ENCODE data around the gene OR14A2. TPM values are rescaled to one million over a fixed set of nuclear protein-coding genes. Genes with fewer than 3 reads are reported as not detected.
"Not testable (repeated sequence)": the region's sequence is repeated elsewhere in the genome, so short reads cannot be mapped to it uniquely, and the experiment has no call there.

Gene OR14A2
- not detected in 2 replicates for polyA plus RNA-seq (2014; cell fraction: cytosol; rRNA removed)
- polyA plus RNA-seq (2014; cell fraction: nucleus; rRNA removed), result not detected in 2 replicates

DNA sequence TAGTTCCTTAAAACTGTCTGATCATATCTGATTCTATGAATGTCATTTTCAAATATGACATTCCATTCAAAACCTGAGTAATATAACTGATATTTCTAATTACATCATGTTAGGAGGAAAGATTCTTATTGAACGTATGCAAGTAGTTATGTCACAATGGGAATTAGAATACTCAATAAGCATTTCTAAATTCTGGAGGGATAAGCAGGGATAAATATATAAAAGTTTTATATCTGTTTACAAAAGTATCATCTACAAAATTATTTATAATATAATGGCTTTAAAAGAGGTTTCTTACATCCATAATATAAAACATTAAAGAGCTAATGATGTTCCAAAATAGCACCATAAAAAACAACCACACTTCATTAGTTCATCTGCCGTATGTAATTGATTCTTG is at the start of gene OR14A2:
Gene OR14A2 (minus strand): TSS at position 101 of the 400 bp plus-strand sequence.
- DNase-seq (ENCODE audit: low spot score), result no peak

GRCh38 chr1:247797518-247797917 is 49.6 kb upstream of the OR14A2 start:
- DNase-seq (ENCODE audit: low spot score), result no peak

DNA sequence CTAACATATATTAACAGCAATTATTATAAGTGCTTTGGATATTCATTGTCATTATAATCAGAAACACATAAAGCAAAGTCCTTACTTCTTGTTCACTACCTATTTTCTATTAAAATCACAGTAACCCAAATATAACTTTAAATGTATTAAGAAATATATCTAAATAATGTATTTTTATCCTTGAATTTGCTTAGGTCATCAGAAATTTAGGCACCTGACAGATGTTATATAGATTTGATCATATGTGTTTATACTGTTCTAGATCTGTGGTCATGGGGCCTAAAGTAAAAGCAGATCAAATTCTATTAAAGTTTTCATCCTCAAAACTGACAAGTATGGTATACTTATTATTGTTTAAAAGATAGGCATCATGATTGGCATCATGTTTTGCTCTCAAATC is 21.7 kb upstream of the OR14A2 start:
- no peak for DNase-seq (ENCODE audit: low spot score)

- DNase-seq (ENCODE audit: low spot score), result no peak
Observed at GRCh38 chr1:247760456-247760855, 12.5 kb upstream of the OR14A2 start, which contains the start of gene OR1C1. OR1C1 (minus strand) TSS chr1:247760556; CDS start chr1:247758406, 2,150 bp downstream.

- DNase-seq (ENCODE audit: low spot score), result not testable (repeated sequence)
Observed at GRCh38 chr1:247754311-247754710, 6.4 kb upstream of the OR14A2 start.

DNA sequence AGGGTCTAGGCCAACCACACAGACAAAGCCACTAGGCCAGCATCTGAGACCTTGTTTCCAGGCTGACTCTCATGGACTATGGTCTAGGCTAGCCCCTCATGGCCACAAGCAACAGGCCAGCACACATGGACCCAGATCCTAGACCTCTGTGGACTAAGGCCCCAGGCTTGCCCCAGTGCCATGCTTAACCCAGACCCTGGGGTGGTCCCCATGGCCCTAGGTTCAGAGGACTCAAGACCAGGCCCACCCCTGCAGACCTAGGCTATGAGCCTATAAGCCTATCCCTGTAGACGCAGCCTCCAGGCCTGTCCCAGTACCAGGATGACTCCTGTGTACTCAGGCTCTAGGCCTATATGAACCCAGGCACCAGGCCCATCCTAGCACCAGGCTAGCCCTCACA is 1.9 kb upstream of the OR14A2 start:
- no peak for DNase-seq (ENCODE audit: low spot score)

- DNase-seq (ENCODE audit: low spot score), result no peak
Observed at GRCh38 chr1:247747616-247748015, 325 bp downstream of the OR14A2 start.

DNA sequence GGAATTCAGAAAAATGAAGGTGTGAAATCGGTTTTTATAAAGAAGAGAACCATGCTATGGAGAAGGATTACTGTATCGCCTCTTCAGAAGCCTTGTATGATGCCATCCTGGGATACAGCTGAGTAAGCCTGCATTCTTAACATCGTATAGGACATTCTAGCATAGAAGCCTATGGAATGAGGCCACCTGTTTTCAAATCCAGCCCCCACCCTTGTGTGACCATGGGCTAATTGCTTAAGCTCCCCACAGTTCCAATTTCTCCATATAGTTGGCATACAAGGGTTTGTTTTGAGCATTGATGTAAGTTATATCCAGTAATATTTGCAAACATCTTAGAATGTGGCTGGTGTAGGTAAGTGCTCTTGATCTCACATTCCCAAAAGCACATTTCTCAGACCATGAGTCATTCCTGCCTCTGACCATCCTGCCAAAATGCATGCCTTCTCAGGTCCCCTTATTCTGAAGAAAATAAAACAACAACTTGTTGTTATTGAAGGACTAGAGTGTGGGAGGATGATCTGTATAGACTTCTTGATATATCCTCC is 1.5 kb downstream of the OR14A2 start:
- no peak for DNase-seq (ENCODE audit: low spot score)

DNA sequence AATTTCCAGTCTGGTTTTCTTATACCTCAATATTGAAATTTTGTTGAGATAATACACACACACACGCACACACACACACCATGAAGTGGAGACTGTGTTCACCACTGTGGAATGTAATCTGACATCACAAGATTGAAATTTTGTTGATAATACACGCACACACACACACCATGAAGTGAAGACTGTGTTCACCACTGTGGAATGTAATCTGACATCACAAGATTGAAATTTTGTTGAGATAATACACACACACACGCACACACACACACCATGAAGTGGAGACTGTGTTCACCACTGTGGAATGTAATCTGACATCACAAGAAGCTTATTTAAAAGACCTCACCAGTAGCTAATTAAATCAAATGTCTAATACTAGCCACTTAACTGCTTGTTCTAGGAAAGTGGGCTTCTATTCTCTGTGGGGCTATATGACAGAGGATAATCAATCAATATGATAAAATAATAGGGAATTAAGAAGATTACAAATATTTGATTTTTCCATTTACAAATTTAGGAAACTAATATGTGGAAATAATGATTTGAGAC is 5.7 kb downstream of the OR14A2 start:
- DNase-seq (ENCODE audit: low spot score), result not testable (repeated sequence)

GRCh38 chr1:247741756-247742155 is 6.2 kb downstream of the OR14A2 start:
- DNase-seq (ENCODE audit: low spot score), result no peak

DNA sequence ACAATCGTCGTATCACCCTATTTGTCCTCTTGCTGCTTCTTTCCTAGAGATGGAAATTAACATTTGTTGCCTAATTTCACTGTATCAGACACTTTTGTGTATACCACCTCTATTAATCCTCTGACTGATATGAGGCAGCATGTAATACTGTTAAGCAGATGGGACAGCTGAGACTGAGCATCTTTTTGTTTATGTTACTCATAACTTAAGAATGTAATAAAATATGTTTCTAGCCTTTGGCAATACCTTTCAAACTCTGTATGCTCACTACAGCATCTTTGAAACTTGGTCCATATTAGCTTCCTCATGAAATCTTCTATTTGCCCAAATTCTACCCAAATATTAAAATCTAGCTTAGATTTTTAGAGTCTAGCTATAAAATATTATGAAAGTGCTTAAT is 7.2 kb downstream of the OR14A2 start:
- DNase-seq (ENCODE audit: low spot score), result no peak

DNA sequence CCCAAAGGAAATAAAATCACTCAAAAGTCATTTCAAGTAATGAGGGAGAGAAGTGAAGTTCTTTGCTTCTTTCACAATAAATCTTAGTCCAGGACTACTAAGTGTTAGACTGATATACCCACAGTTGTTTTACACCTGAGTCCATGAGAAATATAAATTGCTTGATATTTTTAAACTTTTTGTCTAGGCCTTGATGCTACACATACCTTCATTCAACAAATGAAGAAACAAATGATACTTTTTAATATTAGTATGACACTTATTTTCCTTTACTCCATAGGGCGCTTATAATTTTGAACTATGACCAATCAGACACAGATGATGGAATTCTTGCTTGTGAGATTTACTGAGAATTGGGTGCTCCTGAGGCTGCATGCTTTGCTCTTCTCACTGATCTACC is 9.6 kb downstream of the OR14A2 start, which contains the start of gene OR14K1:
Gene OR14K1 (plus strand): TSS at position 301 of the 400 bp plus-strand sequence. CDS start 0 bp downstream, at position 301.
- DNase-seq (ENCODE audit: low spot score), result no peak

DNA sequence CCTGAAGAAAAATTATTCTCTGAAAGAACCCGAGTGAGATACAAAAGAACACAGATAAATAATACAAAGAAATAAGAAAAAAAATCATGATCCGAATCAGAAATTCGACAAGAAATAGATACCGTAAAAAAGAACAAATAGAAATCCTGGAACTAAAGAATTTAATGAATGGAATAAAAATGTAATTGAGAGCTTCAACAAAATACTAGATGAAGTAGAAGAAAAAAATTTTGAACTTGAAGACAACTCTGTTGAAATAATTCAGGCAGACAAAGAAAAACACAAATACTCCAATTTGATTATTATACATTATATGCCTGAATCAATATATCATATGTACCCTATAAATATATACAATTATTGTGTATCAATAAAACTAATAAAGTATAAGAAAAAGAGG is 26.7 kb downstream of the OR14A2 start:
- no peak for DNase-seq (ENCODE audit: low spot score)

DNA sequence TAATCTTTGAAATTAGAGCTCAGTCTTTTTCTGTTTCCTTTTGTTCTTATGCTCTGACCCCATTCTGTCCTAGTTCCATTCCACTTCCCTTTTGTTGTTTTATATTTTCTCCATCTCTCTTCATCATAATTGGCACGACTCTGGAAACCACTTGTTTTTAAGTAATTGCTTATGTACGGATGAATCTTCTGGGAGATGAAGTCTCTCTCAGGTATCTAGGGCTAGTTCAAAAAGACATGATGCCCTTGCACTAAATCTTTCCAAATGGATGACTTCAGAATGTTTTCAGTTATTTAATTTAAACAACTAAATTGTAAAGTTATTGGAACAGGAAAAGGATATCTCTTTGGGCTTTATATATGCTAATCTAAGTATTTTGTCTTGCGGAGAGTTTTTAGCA is 31.4 kb downstream of the OR14A2 start, which contains the start of gene OR6F1:
Gene OR6F1 (minus strand): TSS at position 101 of the 400 bp plus-strand sequence. CDS start 3,891 bp downstream, outside the sequence.
- DNase-seq (ENCODE audit: low spot score), result no peak

GRCh38 chr1:247713753-247714152 is 34.2 kb downstream of the OR14A2 start:
- no peak for DNase-seq (ENCODE audit: low spot score)

- DNase-seq (ENCODE audit: low spot score), result not testable (repeated sequence)
Observed at GRCh38 chr1:247710681-247711080, 37.3 kb downstream of the OR14A2 start.

GRCh38 chr1:247701338-247701737 is 46.6 kb downstream of the OR14A2 start:
- DNase-seq (ENCODE audit: low spot score), result no peak

DNA sequence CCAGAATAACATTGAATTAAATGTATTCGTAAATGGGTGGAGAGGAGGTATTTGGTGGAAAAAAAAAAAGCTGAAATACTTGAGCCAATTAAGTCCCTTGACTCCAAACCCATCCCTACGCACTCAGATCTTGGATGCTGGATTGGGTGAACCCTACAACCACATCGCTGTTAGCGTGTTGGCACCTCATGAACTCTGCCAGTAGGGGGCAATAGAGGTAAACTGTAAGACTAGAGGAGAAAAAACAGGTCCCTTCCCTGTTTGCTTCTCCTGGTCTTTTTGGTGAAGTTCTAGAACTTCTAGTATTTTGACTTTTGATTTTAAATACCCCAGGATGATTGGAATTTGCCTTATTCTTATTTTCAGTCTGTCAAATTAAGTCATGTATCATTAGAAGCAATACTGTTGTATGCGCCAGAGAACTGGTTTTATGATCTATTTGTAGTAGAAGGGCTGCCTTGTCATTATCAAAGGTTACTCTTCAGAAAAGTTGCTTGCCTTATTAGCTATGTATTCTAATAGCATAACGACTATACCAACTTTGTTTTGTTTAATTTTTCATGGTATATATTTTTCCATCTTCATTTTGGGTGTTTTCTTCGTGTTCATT is 66.5 kb downstream of the OR14A2 start:
- DNase-seq (ENCODE audit: low spot score), result peak; percentile 62

GRCh38 chr1:247680171-247680570 is 67.8 kb downstream of the OR14A2 start:
- DNase-seq (ENCODE audit: low spot score), result no peak

GRCh38 chr1:247679639-247680038 is 68.3 kb downstream of the OR14A2 start, which contains the start of gene OR13G1:
OR13G1 (minus strand) TSS chr1:247679739; CDS start chr1:247673041, 6,698 bp downstream.
- no peak for DNase-seq (ENCODE audit: low spot score)

All from SK-N-DZ (cell line).